Measurements from ENCODE around the gene KHK.

GRCh38 chr2:27076323-27076722 is 10.2 kb upstream of the KHK start:
- no peak for TF ChIP-seq POLR2AphosphoS5 (IDR thresholded peaks at IDR 0.05; ENCODE audit: low read depth, low read length)
- TF ChIP-seq, protein P1, sequence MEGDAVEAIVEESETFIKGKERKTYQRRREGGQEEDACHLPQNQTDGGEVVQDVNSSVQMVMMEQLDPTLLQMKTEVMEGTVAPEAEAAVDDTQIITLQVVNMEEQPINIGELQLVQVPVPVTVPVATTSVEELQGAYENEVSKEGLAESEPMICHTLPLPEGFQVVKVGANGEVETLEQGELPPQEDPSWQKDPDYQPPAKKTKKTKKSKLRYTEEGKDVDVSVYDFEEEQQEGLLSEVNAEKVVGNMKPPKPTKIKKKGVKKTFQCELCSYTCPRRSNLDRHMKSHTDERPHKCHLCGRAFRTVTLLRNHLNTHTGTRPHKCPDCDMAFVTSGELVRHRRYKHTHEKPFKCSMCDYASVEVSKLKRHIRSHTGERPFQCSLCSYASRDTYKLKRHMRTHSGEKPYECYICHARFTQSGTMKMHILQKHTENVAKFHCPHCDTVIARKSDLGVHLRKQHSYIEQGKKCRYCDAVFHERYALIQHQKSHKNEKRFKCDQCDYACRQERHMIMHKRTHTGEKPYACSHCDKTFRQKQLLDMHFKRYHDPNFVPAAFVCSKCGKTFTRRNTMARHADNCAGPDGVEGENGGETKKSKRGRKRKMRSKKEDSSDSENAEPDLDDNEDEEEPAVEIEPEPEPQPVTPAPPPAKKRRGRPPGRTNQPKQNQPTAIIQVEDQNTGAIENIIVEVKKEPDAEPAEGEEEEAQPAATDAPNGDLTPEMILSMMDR (IDR thresholded peaks at IDR 0.05) = no peak
- TF ChIP-seq SIN3A (IDR thresholded peaks at IDR 0.05; ENCODE audit: borderline replicate concordance, insufficient read depth, low read depth, low read length) = no peak
- TF ChIP-seq REST (IDR thresholded peaks at IDR 0.05; ENCODE audit: insufficient read depth in 1 of 2, low read depth in 2 of 2, low read length in 1 of 2) = no peak

All from Panc1 (cell line).